D721Med (cell line): Measurements from ENCODE around the gene HNF1B.

ENCODE experiments used
- DNase-seq: peaks from one replicate; pipeline ENCODE4 v3.0.0; 2011; ENCODE audit warnings: low spot score; ENCODE audit not compliant: insufficient read length
- FAIRE-seq: peaks from 2 replicates; lab custom pipeline; 2011; peaks lifted over from hg19 to GRCh38; lab: Jason Lieb, UNC
- TF ChIP-seq, protein P1 (sequence below): IDR thresholded peaks from 2 replicates; pipeline ENCODE4 v1.5.1; 2012; ENCODE audit warnings: mild to moderate bottlenecking, control low read depth; ENCODE audit not compliant: insufficient read depth; ENCODE audit errors: missing control alignments

The HNF1B gene

DNA sequence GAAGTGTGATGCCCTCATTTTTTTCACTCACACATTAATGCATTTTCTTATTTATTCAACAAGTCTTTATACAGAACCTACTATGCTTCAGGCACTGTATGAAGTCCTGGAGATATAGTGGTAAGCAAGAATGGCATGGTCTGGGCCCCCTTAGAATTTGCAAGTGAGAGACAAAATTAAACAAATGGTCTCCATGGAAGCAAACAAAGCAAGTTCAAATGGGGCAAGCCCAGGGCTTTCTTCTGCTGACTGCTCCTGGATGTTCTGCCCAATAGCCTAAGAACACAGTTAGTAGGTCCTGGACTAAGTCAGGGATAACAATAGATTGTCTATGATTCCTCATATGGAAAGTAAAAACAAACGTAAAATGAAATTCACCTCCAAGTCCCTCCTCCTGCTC is 70.3 kb downstream of the HNF1B start:
- no peak for FAIRE-seq
- TF ChIP-seq, protein P1, sequence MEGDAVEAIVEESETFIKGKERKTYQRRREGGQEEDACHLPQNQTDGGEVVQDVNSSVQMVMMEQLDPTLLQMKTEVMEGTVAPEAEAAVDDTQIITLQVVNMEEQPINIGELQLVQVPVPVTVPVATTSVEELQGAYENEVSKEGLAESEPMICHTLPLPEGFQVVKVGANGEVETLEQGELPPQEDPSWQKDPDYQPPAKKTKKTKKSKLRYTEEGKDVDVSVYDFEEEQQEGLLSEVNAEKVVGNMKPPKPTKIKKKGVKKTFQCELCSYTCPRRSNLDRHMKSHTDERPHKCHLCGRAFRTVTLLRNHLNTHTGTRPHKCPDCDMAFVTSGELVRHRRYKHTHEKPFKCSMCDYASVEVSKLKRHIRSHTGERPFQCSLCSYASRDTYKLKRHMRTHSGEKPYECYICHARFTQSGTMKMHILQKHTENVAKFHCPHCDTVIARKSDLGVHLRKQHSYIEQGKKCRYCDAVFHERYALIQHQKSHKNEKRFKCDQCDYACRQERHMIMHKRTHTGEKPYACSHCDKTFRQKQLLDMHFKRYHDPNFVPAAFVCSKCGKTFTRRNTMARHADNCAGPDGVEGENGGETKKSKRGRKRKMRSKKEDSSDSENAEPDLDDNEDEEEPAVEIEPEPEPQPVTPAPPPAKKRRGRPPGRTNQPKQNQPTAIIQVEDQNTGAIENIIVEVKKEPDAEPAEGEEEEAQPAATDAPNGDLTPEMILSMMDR = no peak
- no peak for DNase-seq

DNA sequence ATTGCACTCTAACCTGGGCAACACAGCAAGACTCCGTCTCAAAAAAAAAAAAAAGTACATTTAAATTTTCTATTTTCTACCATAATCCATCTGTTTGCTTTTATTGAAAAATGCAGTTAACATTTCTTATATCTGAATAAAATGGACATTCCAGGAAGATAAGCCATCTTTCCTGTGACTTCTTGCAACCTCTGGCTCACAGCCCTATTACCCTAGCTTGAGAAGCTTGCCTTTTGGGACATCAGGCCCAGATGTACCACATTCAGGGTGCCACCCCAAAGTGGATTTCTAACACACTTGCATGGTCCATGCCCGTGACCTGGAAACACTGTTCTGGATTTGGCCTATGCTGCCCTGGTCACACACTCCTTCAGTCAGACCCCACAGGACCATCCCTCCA is 71.5 kb downstream of the HNF1B start:
- TF ChIP-seq, protein P1 = no peak
- FAIRE-seq (no peak), DNase-seq (no peak)

DNA sequence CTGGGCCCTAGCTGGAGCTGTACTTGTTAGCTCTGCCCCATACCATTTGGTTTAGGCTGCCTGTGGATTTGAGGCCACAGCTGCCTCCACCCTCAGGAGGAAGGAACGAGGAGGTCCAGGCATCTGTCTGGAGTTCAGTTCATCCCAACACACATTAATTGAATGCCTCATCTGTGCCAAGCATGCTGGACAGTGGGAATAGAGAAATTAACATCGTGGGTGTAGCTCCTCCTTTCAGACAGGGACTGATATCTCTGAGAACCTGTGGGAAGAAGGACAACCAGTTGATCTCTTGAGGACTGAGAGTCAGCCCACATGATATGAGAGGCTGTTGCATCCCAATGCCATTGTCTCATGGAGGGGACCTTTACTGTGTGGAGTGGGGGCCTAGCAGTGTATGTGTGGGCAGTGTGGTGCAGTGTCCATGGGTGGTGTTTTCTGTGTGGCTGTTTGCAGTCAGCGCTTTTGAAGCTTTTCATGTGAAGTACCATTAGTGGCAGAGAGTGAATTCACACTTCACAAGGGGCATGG is 72.2 kb downstream of the HNF1B start:
- DNase-seq (no peak), FAIRE-seq (no peak)
- TF ChIP-seq, protein P1 = no peak

DNA sequence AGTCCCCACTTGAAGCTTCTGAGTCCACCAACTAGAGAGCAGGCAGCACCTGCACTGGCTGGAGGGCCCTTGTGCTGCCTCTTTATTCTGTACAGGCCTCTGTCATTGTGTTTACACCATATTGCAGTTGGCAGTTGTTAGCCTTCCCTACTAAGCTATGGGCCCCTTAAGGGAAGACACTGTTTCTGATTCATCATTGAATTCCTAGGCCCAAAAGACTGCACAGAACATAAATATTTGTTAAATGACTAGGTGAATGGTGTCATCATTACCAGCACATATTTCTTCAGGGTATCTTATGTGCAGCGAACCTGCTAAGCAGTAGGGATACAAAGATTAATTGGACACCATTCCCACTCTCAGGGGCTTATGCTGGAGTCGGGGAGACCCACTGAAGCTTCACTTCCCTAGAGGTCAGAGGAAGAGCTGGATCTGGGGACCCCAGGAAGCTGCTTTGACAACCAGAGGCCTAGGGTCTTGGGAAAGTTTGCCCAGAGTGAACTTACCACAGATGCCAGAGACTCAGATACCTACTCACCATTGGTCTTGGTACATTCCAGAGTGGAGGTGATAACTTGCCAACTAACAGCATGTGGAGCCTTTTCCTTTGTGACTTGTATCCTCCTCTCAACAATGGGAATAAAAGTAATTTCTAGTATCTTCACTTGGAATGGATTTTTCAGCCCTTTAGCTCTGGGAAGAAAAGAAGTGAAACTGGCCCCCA is 72.9 kb downstream of the HNF1B start:
- TF ChIP-seq, protein P1 = no peak
- DNase-seq (no peak), FAIRE-seq (no peak)

DNA sequence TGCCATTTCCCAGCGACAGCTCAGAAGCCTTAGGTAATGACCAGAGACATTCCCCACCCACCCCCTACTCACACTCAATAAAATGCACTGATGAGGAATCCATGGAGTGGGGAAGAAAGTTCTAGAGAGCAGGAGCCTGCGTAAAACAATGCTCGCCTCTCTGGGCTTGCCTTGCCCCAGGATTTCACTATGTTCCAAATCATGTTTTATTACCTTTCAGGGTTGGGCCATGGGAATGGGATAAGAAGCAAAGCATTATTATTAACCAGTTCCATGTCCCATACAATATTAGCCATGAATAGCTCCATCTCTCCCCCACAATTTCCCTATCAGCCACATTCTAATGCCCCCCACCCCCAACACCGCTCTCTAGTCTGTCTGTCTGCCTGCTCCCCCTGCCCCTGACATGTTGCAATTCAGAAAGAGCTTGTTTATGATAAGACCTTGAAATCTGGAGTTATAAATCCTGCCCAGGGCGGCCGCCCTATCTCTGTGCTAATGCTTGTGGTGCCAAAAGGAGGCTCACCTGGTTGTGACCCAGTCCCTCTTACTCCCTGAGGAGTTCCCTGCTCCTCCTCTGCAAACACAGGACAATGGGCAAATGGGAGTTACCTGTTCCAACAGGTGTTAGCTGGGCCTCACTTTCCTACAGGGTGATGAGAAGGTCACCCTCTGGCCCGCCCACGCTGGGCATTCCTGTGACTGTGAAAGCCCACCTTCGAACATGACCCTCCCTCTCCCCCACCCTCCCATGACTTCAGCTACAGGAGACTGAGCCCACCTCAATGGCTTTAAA is 73.6 kb downstream of the HNF1B start:
- DNase-seq (no peak), FAIRE-seq (no peak)
- TF ChIP-seq, protein P1 = no peak

DNA sequence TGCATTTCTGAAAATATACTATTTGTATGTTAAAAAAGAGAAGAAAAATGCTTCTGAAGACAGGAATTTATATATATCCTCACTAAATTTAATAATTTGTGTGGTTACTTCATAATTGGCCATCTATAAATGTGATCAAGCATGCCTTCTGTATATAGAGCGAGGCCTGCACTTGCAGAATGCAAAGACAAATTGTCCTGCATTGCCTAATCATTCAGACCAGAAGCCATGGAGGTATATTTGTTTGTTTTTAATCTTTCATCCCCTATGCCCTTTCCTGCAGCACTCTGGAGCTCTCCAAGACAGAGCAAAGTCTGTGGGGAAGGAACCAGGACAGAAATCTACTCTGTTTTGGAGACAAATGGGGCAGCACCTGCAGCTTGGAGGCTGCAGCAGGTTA is 77.8 kb downstream of the HNF1B start:
- TF ChIP-seq, protein P1 = no peak
- FAIRE-seq (no peak), DNase-seq (no peak)
